Choroid plexus epithelial cell (primary cell): ENCODE measurements around the gene EIF3I.
A peak's percentile ranks its signal among the peaks of the same experiment; 100 is the strongest.

ENCODE experiments used
- DNase-seq: peaks from one replicate; pipeline ENCODE4 v3.0.0-alpha.2; 2010; ENCODE audit warnings: low read depth
- H3K4me3 ChIP-seq: 2 replicates; pipeline ENCODE4 v1.5.1; 2011; ENCODE audit warnings: low read depth, mild to moderate bottlenecking, control low read depth, low read length, moderate library complexity
- CTCF ChIP-seq: conservative IDR thresholded peaks from 2 replicates; pipeline ENCODE4 v1.5.1; 2011; ENCODE audit warnings: low read depth, mild to moderate bottlenecking, control low read depth, inconsistent platforms, low read length, moderate library complexity

Gene EIF3I

GRCh38 chr1:32221980-32222755 lies at the start of gene EIF3I, which contains the start of gene TMEM234:
TSS of gene EIF3I (plus strand) at chr1:32222407. CDS start at chr1:32222442, 35 bp downstream.
TSS of gene TMEM234 (minus strand) at chr1:32222353. CDS start at chr1:32222322, 31 bp downstream.
- H3K4me3 ChIP-seq = peak within 1 kb of the TSS; percentile 95
- TF ChIP-seq CTCF = no peak
- peak; percentile 91 for DNase-seq

GRCh38 chr1:32172621-32173245 lies 49.5 kb upstream of the EIF3I start:
- H3K4me3 ChIP-seq = no peak overlapping the region
- TF ChIP-seq CTCF = no peak
- DNase-seq = peak; percentile 36

GRCh38 chr1:32178380-32179192 lies 43.6 kb upstream of the EIF3I start:
- no peak overlapping the region for H3K4me3 ChIP-seq
- no peak for TF ChIP-seq CTCF
- no peak for DNase-seq

GRCh38 chr1:32179193-32179442 lies 43.1 kb upstream of the EIF3I start:
- no peak for TF ChIP-seq CTCF
- no peak for DNase-seq
- peak overlapping the region; percentile 77 for H3K4me3 ChIP-seq

GRCh38 chr1:32179443-32180185 lies 42.6 kb upstream of the EIF3I start, which contains the start of gene TXLNA:
TSS of gene TXLNA (plus strand) at chr1:32179675. CDS start at chr1:32180346, 671 bp downstream.
- DNase-seq = peak; percentile 95
- no peak for TF ChIP-seq CTCF
- H3K4me3 ChIP-seq = peak within 1 kb of the TSS; percentile 77

- peak; percentile 63 for DNase-seq
- peak overlapping the region; percentile 77 for H3K4me3 ChIP-seq
- no peak for TF ChIP-seq CTCF
These were observed 41.8 kb upstream of the EIF3I start for GRCh38 chr1:32180186-32181060.
